Panc1 (cell line): ENCODE measurements around the gene ESR2. TPM values are rescaled to one million over a fixed set of nuclear protein-coding genes. Genes with fewer than 3 reads are reported as not detected.

Experiments used
- ATAC-seq: fragments of 200-7000 bp; cut with Tn5 transposase; 2 replicates; pipeline ENCODE4 v1.9.1; 2020; ENCODE audit warnings: mild to moderate bottlenecking, moderate library complexity
- BruUV-seq: library from RNA; stranded (reverse); fragments of 400-500 nt; replicated peaks from 2 replicates; lab custom pipeline; 2021; lab: Mats Ljungman, UMichigan
- CTCF ChIA-PET: fragments of 300-600 bp; sonication (Branson Sonifier 250); formaldehyde crosslinking; loops from one replicate; lab custom pipeline; 2022; ENCODE audit warnings: antibody characterized with exemption; lab: Charles Lee
- POLR2A ChIA-PET: fragments of 300-600 bp; sonication (Branson Sonifier 250); formaldehyde crosslinking; loops from one replicate; lab custom pipeline; 2022; ENCODE audit warnings: antibody characterized with exemption; lab: Charles Lee
- DNase-seq: peaks from one replicate; pipeline ENCODE4 v3.0.0-alpha.2; 2010; ENCODE audit warnings: low read depth, low spot score
- H3K27ac ChIP-seq: 2 replicates; pipeline ENCODE4 v1.5.1; 2011; ENCODE audit warnings: mild to moderate bottlenecking, low read length, inconsistent platforms
- H3K27me3 ChIP-seq: fragments of 200-500 bp; sonication (Bioruptor generic); 2 replicates; pipeline ENCODE4 v1.6.0; 2014; ENCODE audit warnings: low read length, inconsistent platforms; ENCODE audit not compliant: control insufficient read depth, insufficient read depth
- H3K36me3 ChIP-seq: fragments of 200-500 bp; sonication (Bioruptor generic); 2 replicates; pipeline ENCODE4 v1.5.1; 2014; ENCODE audit warnings: inconsistent platforms, mild to moderate bottlenecking, low read length, moderate library complexity; ENCODE audit not compliant: control insufficient read depth, insufficient read depth
- H3K4me1 ChIP-seq: 2 replicates; pipeline ENCODE4 v1.5.1; 2011; ENCODE audit warnings: inconsistent platforms, mild to moderate bottlenecking, low read length, moderate library complexity; ENCODE audit not compliant: control insufficient read depth, insufficient read depth
- H3K4me3 ChIP-seq, 2 experiments: 2 replicates each; pipeline ENCODE4 v1.5.1; 2011 to 2012; ENCODE audit warnings: low read depth in 2 of 2, low read length in 2 of 2, mild to moderate bottlenecking in 2 of 2, inconsistent platforms in 1 of 2, moderate library complexity in 1 of 2
- H3K9me3 ChIP-seq: fragments of 200-500 bp; sonication (Bioruptor generic); 2 replicates; pipeline ENCODE4 v1.5.1; 2014; ENCODE audit warnings: low read depth, mild to moderate bottlenecking, inconsistent platforms, low read length, moderate library complexity; ENCODE audit not compliant: control insufficient read depth, insufficient read depth
- POLR2AphosphoS5 ChIP-seq: IDR thresholded peaks from 2 replicates; pipeline ENCODE4 v1.6.1; 2012; ENCODE audit warnings: mild to moderate bottlenecking, low read depth, low read length, moderate library complexity
- SIN3A ChIP-seq: IDR thresholded peaks from 2 replicates; pipeline ENCODE4 v1.6.1; 2012; ENCODE audit warnings: low read depth, mild to moderate bottlenecking, low read length, moderate library complexity, borderline replicate concordance; ENCODE audit not compliant: insufficient read depth
- TCF7L2 ChIP-seq: IDR thresholded peaks from 2 replicates; pipeline ENCODE4 v1.6.1; 2011; ENCODE audit warnings: mild to moderate bottlenecking, low read depth, low read length, inconsistent platforms
- in situ Hi-C: cut with HindIII; loops from 2 replicates; pipeline ENCODE4 v1.10.0; 2016; ENCODE audit warnings: low sequenced_read_pairs, low pct_unique_long_range_greater_than_20kb
- intact Hi-C: fragments of 100-400 bp; cut with micrococcal nuclease; formaldehyde crosslinking; loops from one replicate; pipeline ENCODE4 v1.10.0; 2022; ENCODE audit not compliant: unreplicated experiment
- total RNA-seq: library from RNA; stranded (reverse); gene quantifications from one replicate; pipeline ENCODE4 v1.2.1, GENCODE V29; 2021; ENCODE audit not compliant: unreplicated experiment
- TF ChIP-seq, protein P1 (sequence below): fragments of 450-650 bp; IDR thresholded peaks from 2 replicates; pipeline ENCODE4 v1.5.1; 2017; ENCODE audit warnings: mild to moderate bottlenecking
- TF ChIP-seq, protein P2 (sequence below), 2 experiments: IDR thresholded peaks; 2 replicates each; pipeline ENCODE4 v1.6.1; 2011 to 2012; ENCODE audit warnings: low read depth in 2 of 2, control low read depth in 1 of 2, low read length in 1 of 2, mild to moderate bottlenecking in 1 of 2, moderate library complexity in 1 of 2; ENCODE audit not compliant: insufficient read depth in 1 of 2

Gene ESR2
- total RNA-seq, 1 experiment from 2014 or later: not detected

DNA sequence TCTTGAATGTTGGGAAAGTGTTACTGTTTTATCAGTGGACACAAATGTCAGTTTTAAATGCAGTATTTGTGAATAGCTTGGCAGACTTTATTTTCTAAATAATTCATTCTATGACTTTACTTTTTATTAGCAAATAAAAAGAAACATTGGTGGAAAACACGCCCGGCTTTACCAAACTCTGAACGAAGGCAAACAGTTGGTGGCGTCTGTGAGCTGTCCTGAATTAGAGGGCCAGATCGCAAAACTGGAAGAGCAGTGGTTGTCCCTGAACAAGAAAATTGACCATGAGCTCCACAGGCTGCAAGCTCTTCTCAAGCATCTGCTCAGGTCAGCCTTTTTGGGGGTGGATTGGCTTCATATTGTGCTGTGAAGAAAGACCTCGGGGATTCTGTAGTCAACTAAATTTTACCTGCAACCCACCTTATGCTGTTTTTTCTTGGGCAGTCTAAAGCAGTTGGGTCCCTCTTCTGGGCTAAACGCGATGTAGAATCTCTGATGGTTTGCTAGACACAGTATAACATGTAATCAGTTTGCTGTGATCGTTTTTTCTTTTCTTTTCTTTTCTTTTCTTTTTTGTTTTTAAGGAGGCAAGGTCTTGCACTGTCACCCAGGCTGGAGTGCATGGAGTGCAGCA is 156.4 kb downstream of the ESR2 start:
- no TSS peak for BruUV-seq
- Histone ChIP-seq H3K4me1 (no peaks in the 10 kb centered on the region), H3K27ac (no peak overlapping the region), H3K27me3 (no peaks in the 10 kb centered on the region), H3K36me3 (no peaks in the 10 kb centered on the region), H3K4me3 (no peak overlapping the region), H3K9me3 (no peaks in the 10 kb centered on the region)
- ChIA-PET POLR2A (no interaction called here), CTCF (interaction anchor here (0.6 kb wide), 1 partner anchor 147 kb away, joined by 4 read pairs; no protein-coding TSS in a partner anchor)
- intact Hi-C loops (loop anchor here (5.0 kb wide), 1 partner anchor 155 kb away; the partner anchor contains the start of gene ESR2), in situ Hi-C loops (no loop called here)
- ATAC-seq (no peak), DNase-seq (no peak)
- TF ChIP-seq, protein P1, sequence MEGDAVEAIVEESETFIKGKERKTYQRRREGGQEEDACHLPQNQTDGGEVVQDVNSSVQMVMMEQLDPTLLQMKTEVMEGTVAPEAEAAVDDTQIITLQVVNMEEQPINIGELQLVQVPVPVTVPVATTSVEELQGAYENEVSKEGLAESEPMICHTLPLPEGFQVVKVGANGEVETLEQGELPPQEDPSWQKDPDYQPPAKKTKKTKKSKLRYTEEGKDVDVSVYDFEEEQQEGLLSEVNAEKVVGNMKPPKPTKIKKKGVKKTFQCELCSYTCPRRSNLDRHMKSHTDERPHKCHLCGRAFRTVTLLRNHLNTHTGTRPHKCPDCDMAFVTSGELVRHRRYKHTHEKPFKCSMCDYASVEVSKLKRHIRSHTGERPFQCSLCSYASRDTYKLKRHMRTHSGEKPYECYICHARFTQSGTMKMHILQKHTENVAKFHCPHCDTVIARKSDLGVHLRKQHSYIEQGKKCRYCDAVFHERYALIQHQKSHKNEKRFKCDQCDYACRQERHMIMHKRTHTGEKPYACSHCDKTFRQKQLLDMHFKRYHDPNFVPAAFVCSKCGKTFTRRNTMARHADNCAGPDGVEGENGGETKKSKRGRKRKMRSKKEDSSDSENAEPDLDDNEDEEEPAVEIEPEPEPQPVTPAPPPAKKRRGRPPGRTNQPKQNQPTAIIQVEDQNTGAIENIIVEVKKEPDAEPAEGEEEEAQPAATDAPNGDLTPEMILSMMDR: peak; percentile 44
- no peak for TF ChIP-seq TCF7L2

DNA sequence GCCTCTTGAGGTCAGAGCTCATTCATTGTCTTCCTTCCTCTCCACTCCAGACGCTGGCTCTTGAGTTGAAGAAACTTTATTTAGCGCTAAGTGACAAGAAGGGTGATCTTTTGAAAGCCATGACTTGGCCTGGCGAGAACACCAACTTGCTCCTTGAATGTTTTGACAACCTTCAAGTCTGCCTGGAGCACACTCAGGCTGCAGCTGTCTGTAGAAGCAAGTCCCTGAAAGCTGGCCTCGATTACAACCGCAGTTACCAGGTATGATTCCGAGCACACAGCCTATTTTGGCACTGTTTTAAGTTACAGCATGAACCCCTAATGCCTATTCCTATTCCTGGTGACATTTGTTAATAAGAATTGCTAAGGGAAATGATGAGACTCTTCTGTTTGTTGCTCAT is 167.6 kb downstream of the ESR2 start:
- TF ChIP-seq, protein P1: no peak
- no peak for TF ChIP-seq SIN3A
- TF ChIP-seq, protein P2, sequence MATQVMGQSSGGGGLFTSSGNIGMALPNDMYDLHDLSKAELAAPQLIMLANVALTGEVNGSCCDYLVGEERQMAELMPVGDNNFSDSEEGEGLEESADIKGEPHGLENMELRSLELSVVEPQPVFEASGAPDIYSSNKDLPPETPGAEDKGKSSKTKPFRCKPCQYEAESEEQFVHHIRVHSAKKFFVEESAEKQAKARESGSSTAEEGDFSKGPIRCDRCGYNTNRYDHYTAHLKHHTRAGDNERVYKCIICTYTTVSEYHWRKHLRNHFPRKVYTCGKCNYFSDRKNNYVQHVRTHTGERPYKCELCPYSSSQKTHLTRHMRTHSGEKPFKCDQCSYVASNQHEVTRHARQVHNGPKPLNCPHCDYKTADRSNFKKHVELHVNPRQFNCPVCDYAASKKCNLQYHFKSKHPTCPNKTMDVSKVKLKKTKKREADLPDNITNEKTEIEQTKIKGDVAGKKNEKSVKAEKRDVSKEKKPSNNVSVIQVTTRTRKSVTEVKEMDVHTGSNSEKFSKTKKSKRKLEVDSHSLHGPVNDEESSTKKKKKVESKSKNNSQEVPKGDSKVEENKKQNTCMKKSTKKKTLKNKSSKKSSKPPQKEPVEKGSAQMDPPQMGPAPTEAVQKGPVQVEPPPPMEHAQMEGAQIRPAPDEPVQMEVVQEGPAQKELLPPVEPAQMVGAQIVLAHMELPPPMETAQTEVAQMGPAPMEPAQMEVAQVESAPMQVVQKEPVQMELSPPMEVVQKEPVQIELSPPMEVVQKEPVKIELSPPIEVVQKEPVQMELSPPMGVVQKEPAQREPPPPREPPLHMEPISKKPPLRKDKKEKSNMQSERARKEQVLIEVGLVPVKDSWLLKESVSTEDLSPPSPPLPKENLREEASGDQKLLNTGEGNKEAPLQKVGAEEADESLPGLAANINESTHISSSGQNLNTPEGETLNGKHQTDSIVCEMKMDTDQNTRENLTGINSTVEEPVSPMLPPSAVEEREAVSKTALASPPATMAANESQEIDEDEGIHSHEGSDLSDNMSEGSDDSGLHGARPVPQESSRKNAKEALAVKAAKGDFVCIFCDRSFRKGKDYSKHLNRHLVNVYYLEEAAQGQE (IDR thresholded peaks at IDR 0.05; ENCODE audit: insufficient read depth in 1 of 2, low read depth in 2 of 2, low read length in 1 of 2): no peak
- TF ChIP-seq POLR2AphosphoS5: no peak
- no peak for TF ChIP-seq TCF7L2
- H3K36me3 ChIP-seq: no peaks in the 10 kb centered on the region; the same call in 1 of the 2 replicates
- DNase-seq (no peak), ATAC-seq (no peak)
- in situ Hi-C loops (no loop called here), intact Hi-C loops (no loop called here)
- no peak overlapping the region for H3K27ac ChIP-seq
- ChIA-PET POLR2A (no interaction called here), CTCF (no interaction called here)
- H3K4me1 ChIP-seq: no peaks in the 10 kb centered on the region
- no peaks in the 10 kb centered on the region for H3K27me3 ChIP-seq
- H3K9me3 ChIP-seq: no peaks in the 10 kb centered on the region
- BruUV-seq: no TSS peak
- no peak overlapping the region for H3K4me3 ChIP-seq
